PC-9 (cell line): ENCODE data around the gene ADRA1B. TPM values are rescaled to one million over a fixed set of nuclear protein-coding genes. Genes with fewer than 3 reads are reported as not detected.
A peak's percentile ranks its signal among the peaks of the same experiment; 100 is the strongest.

ENCODE experiments used
- BruUV-seq: library from RNA; stranded (reverse); fragments of 400-500 nt; replicated peaks from 2 replicates; lab custom pipeline; 2021; lab: Mats Ljungman, UMichigan
- CTCF ChIA-PET: fragments of 300-600 bp; sonication (Branson Sonifier 250); formaldehyde crosslinking; loops from one replicate; lab custom pipeline; 2022; ENCODE audit warnings: antibody characterized with exemption; lab: Charles Lee
- POLR2A ChIA-PET: fragments of 300-600 bp; sonication (Branson Sonifier 250); formaldehyde crosslinking; loops from one replicate; lab custom pipeline; 2022; ENCODE audit warnings: antibody characterized with exemption; ENCODE audit not compliant: unreplicated experiment; lab: Charles Lee
- DNase-seq, 2 experiments: peaks; one replicate each; pipeline versions ENCODE4 v3.0.0 to v3.0.0-alpha.2; 2015 to 2022; ENCODE audit warnings: mixed read lengths in 1 of 2
- H2AFZ ChIP-seq: fragments of 200-600 bp; sonication (generic); 2 replicates; pipeline ENCODE4 v1.8.1; 2017; ENCODE audit warnings: antibody characterized with exemption
- H3F3A ChIP-seq: fragments of 200-600 bp; sonication (generic); 2 replicates; pipeline ENCODE4 v1.8.1; 2017; ENCODE audit warnings: antibody characterized with exemption, mild to moderate bottlenecking, low read depth; ENCODE audit not compliant: insufficient read depth
- H3K27ac ChIP-seq: fragments of 200-600 bp; sonication (generic); 2 replicates; pipeline ENCODE4 v1.6.1; 2016; ENCODE audit warnings: mixed run types
- H3K27me3 ChIP-seq: fragments of 200-600 bp; sonication (generic); 2 replicates; pipeline ENCODE4 v1.6.1; 2016; ENCODE audit warnings: low read depth, mixed run types; ENCODE audit not compliant: insufficient read depth
- H3K36me3 ChIP-seq: fragments of 200-600 bp; sonication (generic); 2 replicates; pipeline ENCODE4 v1.6.1; 2016; ENCODE audit warnings: low read depth, mixed run types
- H3K4me1 ChIP-seq: fragments of 200-600 bp; sonication (generic); replicated peaks from 2 replicates; pipeline ENCODE4 v1.6.1; 2016; ENCODE audit warnings: mixed run types; ENCODE audit not compliant: insufficient read depth
- H3K4me2 ChIP-seq: fragments of 200-600 bp; sonication (generic); 2 replicates; pipeline ENCODE4 v1.6.1; 2017; ENCODE audit warnings: mixed run types
- H3K4me3 ChIP-seq: fragments of 200-600 bp; sonication (generic); 2 replicates; pipeline ENCODE4 v1.6.1; 2016; ENCODE audit warnings: mixed run types
- H3K79me2 ChIP-seq: fragments of 200-600 bp; sonication (generic); 2 replicates; pipeline ENCODE4 v1.6.1; 2017; ENCODE audit warnings: low read depth, mixed run types
- H3K9me2 ChIP-seq: fragments of 200-600 bp; sonication (generic); 2 replicates; pipeline ENCODE4 v1.8.1; 2017; ENCODE audit warnings: mild to moderate bottlenecking; ENCODE audit not compliant: insufficient read depth
- H3K9me3 ChIP-seq: fragments of 200-600 bp; sonication (generic); 2 replicates; pipeline ENCODE4 v1.8.1; 2016; ENCODE audit warnings: low read depth; ENCODE audit not compliant: insufficient read depth
- H4K20me1 ChIP-seq: fragments of 200-600 bp; sonication (generic); 2 replicates; pipeline ENCODE4 v1.8.1; 2017; ENCODE audit not compliant: insufficient read depth
- EZH2 ChIP-seq: fragments of 200-600 bp; sonication (generic); IDR thresholded peaks from 2 replicates; pipeline ENCODE4 v1.8.0; 2017; ENCODE audit warnings: antibody characterized with exemption, low read depth
- intact Hi-C: fragments of 100-400 bp; cut with micrococcal nuclease; formaldehyde crosslinking; loops from one replicate; pipeline ENCODE4 v1.10.0; 2022; ENCODE audit not compliant: unreplicated experiment
- total RNA-seq: library from RNA; stranded (reverse); gene quantifications from 2 replicates; pipeline ENCODE4 v1.2.3, GENCODE V29; 2021
- TF ChIP-seq, protein P1 (sequence below): fragments of 200-600 bp; sonication (generic); conservative IDR thresholded peaks from 2 replicates; pipeline ENCODE4 v1.6.1; 2017; ENCODE audit warnings: mixed run types, antibody characterized with exemption, mild to moderate bottlenecking, moderate library complexity

The ADRA1B gene
- total RNA-seq, 1 experiment from 2014 or later, result 4.6 TPM

GRCh38 chr5:159907689-159908590 is 8.3 kb upstream of the ADRA1B start:
- H3K9me3 ChIP-seq, result no peaks in the 10 kb centered on the region
- peaks cover 58% of the 10 kb centered on the region for H3F3A ChIP-seq
- DNase-seq, result no peak
- H4K20me1 ChIP-seq, result no peaks in the 10 kb centered on the region
- POLR2A ChIA-PET, result interaction anchor here (0.9 kb wide), 1 partner anchor 614 kb away, joined by 3 read pairs; no protein-coding TSS in a partner anchor
- H3K9me2 ChIP-seq, result no peaks in the 10 kb centered on the region
- CTCF ChIA-PET, result interaction anchor here (0.7 to 1.5 kb wide), 3 partner anchors 65 to 392 kb away, joined by 3 to 8 read pairs (median 6); no protein-coding TSS in a partner anchor
- H3K4me3 ChIP-seq, result no peak overlapping the region; the same call in 1 of the 2 replicates
- H2AFZ ChIP-seq, result no peak overlapping the region
- peak overlapping the region; percentile 97 for H3K27ac ChIP-seq
- H3K4me2 ChIP-seq, result peak overlapping the region; percentile 59
- intact Hi-C loops, result loop anchor here (1.0 to 5.0 kb wide), 2 partner anchors 82 to 566 kb away; no protein-coding TSS in a partner anchor
- H3K36me3 ChIP-seq, result no peaks in the 10 kb centered on the region
- BruUV-seq, result no TSS peak
- no peak for TF ChIP-seq EZH2
- TF ChIP-seq, protein P1, sequence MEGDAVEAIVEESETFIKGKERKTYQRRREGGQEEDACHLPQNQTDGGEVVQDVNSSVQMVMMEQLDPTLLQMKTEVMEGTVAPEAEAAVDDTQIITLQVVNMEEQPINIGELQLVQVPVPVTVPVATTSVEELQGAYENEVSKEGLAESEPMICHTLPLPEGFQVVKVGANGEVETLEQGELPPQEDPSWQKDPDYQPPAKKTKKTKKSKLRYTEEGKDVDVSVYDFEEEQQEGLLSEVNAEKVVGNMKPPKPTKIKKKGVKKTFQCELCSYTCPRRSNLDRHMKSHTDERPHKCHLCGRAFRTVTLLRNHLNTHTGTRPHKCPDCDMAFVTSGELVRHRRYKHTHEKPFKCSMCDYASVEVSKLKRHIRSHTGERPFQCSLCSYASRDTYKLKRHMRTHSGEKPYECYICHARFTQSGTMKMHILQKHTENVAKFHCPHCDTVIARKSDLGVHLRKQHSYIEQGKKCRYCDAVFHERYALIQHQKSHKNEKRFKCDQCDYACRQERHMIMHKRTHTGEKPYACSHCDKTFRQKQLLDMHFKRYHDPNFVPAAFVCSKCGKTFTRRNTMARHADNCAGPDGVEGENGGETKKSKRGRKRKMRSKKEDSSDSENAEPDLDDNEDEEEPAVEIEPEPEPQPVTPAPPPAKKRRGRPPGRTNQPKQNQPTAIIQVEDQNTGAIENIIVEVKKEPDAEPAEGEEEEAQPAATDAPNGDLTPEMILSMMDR, result no peak
- H3K79me2 ChIP-seq, result no peaks in the 10 kb centered on the region
- H3K4me1 ChIP-seq, result peaks cover 96% of the 10 kb centered on the region
- no peaks in the 10 kb centered on the region for H3K27me3 ChIP-seq

GRCh38 chr5:159908591-159908940 is 7.7 kb upstream of the ADRA1B start:
- ChIA-PET CTCF (interaction anchor here (0.7 kb wide), 1 partner anchor 66 kb away, joined by 3 read pairs; no protein-coding TSS in a partner anchor), POLR2A (no interaction called here)
- H2AFZ ChIP-seq, result no peak overlapping the region
- no peaks in the 10 kb centered on the region for H3K27me3 ChIP-seq
- H3K4me2 ChIP-seq, result no peak overlapping the region
- H3K4me3 ChIP-seq, result no peak overlapping the region
- no peaks in the 10 kb centered on the region for H3K36me3 ChIP-seq
- H3K27ac ChIP-seq, result no peak overlapping the region
- H3K9me2 ChIP-seq, result no peaks in the 10 kb centered on the region
- peaks cover 62% of the 10 kb centered on the region for H3F3A ChIP-seq
- TF ChIP-seq EZH2, result no peak
- TF ChIP-seq, protein P1, result no peak
- no peaks in the 10 kb centered on the region for H3K79me2 ChIP-seq
- peaks cover 96% of the 10 kb centered on the region for H3K4me1 ChIP-seq
- H3K9me3 ChIP-seq, result no peaks in the 10 kb centered on the region
- no TSS peak for BruUV-seq
- no peak for DNase-seq
- intact Hi-C loops, result loop anchor here (5.0 kb wide), 1 partner anchor 566 kb away; no protein-coding TSS in a partner anchor
- no peaks in the 10 kb centered on the region for H4K20me1 ChIP-seq

DNA sequence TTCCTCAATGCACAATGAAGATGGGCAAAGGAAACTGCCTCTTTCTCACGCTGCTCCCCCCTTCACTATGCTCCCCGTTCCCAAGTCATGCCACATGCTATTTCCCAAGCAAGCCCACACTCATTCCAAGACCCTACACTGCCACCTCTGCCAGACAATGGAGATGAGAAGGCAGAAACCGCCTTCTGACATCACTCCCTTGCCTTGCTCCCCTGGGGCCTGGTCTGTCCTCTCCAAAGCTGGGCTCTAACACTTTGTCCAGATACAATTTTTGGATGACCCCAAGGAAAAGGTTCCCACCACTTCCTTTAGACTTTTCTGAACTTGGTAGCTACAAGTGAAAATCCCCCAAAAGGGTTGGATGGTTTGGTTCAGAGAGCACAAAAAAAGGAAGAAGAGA is 7.2 kb upstream of the ADRA1B start:
- Histone ChIP-seq H4K20me1 (no peaks in the 10 kb centered on the region), H3K27me3 (no peaks in the 10 kb centered on the region), H3K4me3 (no peak overlapping the region), H3F3A (peaks cover 66% of the 10 kb centered on the region), H3K9me3 (no peaks in the 10 kb centered on the region), H3K36me3 (no peaks in the 10 kb centered on the region), H3K79me2 (no peaks in the 10 kb centered on the region), H3K27ac (no peak overlapping the region), H3K4me1 (peaks cover 96% of the 10 kb centered on the region), H3K4me2 (no peak overlapping the region), H2AFZ (no peak overlapping the region), H3K9me2 (no peaks in the 10 kb centered on the region)
- TF ChIP-seq, protein P1, result no peak
- no peak for TF ChIP-seq EZH2
- ChIA-PET POLR2A (no interaction called here), CTCF (no interaction called here)
- intact Hi-C loops, result loop anchor here (5.0 kb wide), 1 partner anchor 567 kb away; no protein-coding TSS in a partner anchor
- no TSS peak for BruUV-seq
- DNase-seq, result no peak
